ENCODE data around the gene ITIH1.

Gene ITIH1

GRCh38 chr3:52788890-52789745 is 11.7 kb downstream of the ITIH1 start:
- no peak for DNase-seq (ENCODE audit: low read depth in 2 of 3, low spot score in 2 of 3)

GRCh38 chr3:52789746-52790040 is 12.3 kb downstream of the ITIH1 start:
- no peak for DNase-seq (ENCODE audit: low read depth in 2 of 3, low spot score in 2 of 3)

DNA sequence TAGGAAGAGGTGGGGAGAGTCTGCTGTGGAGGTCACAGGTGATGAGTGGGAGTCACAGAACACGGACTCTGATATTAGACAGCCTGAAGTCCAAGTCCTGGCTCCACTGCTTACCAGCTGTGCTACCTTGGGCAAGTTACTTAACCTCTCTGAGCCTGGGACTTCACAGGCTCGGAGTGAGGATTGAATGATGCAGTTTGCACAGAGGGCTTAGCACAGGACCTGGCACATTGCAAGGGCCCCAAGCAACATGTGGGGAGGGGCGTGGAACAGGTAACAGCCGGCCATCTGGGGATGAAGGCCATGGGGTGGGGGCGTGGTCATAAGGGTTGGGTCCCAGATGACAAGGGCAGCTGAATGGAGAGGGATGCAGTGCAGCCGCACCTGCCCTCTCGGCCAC is 12.9 kb downstream of the ITIH1 start:
- no peak for DNase-seq (ENCODE audit: low read depth in 2 of 3, low spot score in 2 of 3)

DNA sequence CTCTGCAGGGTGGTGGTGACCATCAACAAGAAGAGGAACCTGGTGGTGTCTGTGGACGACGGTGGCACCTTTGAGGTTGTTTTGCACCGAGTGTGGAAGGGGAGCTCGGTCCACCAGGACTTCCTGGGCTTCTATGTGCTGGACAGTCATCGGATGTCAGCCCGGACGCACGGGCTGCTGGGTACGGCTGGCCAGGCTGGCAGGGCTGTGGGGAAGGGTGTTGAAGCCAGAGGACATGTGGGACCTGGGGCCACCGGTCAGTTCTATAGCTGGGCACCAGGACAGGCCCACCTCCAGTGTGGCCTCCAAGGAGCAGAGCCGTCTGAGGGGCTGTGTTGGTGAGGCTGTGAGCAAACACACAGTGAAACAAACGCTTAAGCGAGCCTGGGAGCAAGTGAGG is 13.3 kb downstream of the ITIH1 start:
- DNase-seq (ENCODE audit: low read depth in 2 of 3, low spot score in 2 of 3): no peak

DNA sequence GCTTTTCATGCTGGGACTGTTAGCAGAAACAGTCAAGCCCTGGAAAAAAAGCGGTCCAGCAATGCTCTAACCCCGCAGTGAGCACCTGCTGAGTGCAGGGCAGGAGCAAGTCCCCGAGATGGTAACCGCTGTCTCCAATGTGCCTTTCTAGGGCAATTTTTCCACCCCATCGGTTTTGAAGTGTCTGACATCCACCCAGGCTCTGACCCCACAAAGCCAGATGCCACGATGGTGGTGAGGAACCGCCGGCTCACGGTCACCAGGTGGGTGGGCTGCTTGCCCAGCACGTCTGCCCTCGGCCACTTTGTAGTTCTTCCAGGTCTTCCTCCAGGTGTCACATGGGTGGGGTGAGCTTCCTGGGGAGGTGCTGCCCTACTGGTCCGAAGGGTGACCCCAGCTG is 14.0 kb downstream of the ITIH1 start:
- DNase-seq (ENCODE audit: low read depth in 2 of 3, low spot score in 2 of 3): no peak

GRCh38 chr3:52791928-52792327 is 14.5 kb downstream of the ITIH1 start:
- DNase-seq (ENCODE audit: low read depth in 2 of 3, low spot score in 2 of 3): no peak

DNA sequence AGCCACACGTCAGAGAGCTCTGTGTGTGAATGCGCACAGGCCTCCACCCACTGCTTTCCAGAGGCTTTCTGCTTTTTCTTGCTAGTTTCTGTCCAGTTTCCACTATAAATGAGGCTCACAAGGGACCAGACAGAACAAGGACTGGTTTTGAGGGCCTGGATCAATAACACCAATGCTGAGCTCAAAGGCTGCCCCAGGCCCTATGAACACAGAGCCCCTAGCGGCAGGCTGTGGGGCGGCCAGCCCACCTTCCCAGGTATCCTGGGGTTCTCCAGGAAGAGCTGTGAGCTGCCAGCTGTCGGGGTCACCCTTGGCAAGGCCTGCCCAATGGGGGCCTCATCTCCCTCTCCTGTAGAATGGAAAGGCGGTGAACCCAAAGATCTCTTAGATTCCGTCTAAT is 15.0 kb downstream of the ITIH1 start:
- DNase-seq (ENCODE audit: low read depth in 2 of 3, low spot score in 2 of 3): no peak

- DNase-seq (ENCODE audit: low read depth in 2 of 3, low spot score in 2 of 3): no peak
Measured at GRCh38 chr3:52792961-52793695, 15.7 kb downstream of the ITIH1 start.

GRCh38 chr3:52793702-52794611 is 16.6 kb downstream of the ITIH1 start:
- no peak for DNase-seq (ENCODE audit: low read depth in 2 of 3, low spot score in 2 of 3)

GRCh38 chr3:52794612-52795099 is 17.3 kb downstream of the ITIH1 start, which contains the start of gene ITIH3:
Gene ITIH3, plus strand, starts transcription at chr3:52794796. Its CDS starts 8 bp downstream, at chr3:52794804.
- DNase-seq (ENCODE audit: low read depth in 2 of 3, low spot score in 2 of 3): no peak

DNA sequence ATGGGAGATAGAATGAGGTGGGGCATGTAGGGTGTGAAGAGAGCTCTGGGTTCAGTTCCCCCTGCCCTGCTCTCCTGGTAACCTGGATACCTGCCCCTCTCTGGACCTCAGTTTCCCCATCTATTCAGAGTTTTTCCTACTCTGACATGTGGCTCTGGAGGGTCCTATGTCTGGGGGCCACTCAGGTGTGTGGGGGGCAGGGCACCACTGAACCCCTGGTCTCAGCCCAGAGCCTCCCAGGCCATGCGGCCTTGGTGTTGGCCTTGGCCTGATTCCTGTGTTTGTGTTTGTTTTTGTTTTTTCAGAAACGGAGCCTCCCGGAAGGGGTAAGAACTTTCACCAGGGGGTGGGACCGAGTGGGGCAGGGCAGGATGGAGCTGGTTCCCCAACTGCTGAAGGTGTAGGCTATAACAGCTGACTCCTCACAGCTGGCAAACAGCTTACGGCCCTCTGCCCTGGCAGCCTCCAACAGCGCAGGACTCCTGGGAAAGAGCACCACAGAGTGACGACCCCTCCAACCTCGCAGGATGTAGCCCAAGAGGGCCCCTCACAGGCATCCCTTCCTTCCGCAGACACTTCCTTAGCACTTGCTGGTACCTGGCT is 18.0 kb downstream of the ITIH1 start:
- no peak for DNase-seq (ENCODE audit: low read depth in 2 of 3, low spot score in 2 of 3)

- DNase-seq (ENCODE audit: low read depth in 2 of 3, low spot score in 2 of 3): no peak
Measured at GRCh38 chr3:52796411-52796810, 19.0 kb downstream of the ITIH1 start.

- DNase-seq (ENCODE audit: low read depth in 2 of 3, low spot score in 2 of 3): no peak
Measured at GRCh38 chr3:52798376-52798977, 21.1 kb downstream of the ITIH1 start.

DNA sequence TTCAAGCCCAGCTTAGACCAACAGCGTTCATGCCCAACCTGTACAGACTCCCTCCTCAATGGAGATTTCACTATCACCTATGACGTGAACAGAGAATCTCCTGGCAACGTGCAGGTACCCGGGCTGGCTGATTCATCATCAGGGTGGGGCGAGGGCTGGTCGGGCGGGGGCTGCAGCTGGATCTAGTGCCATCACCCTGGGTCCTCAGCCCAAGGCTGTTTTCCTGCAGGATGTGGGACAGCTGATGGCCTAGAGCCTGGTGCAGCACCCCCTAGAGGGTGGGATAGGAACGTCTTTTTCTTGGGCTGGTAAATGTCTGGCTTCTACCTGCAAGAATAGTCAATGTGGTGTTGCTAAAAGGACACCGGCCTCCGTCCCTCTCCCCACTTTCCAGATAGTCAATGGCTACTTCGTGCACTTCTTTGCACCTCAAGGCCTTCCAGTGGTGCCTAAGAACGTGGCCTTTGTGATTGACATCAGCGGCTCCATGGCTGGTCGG is 21.6 kb downstream of the ITIH1 start:
- DNase-seq (ENCODE audit: low read depth in 2 of 3, low spot score in 2 of 3): no peak

DNA sequence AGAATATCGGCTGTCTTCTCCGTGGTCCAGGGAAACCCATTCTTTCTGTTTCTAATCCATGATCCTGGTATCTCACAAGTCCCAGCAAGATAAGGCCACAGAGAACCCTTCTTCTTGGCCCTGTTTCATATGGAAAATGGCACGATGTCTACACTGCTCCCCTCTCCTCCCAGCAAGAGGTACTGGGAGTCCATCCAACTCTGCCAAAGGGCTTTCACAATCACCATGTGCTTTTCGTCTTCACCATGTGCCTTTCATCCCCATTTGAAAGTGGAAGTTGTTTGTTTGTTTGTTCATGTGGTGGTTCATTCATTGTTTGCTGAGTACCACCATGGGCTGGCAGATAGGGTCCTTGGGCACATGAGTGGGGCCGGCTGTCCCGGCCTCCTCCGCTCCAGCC is 22.7 kb downstream of the ITIH1 start:
- DNase-seq (ENCODE audit: low read depth in 2 of 3, low spot score in 2 of 3): no peak

GRCh38 chr3:52801839-52802238 is 24.4 kb downstream of the ITIH1 start:
- DNase-seq (ENCODE audit: low read depth in 2 of 3, low spot score in 2 of 3): no peak

- no peak for DNase-seq (ENCODE audit: low read depth in 2 of 3, low spot score in 2 of 3)
Measured at GRCh38 chr3:52805270-52806039, 28.1 kb downstream of the ITIH1 start.

GRCh38 chr3:52809149-52809548 is 31.8 kb downstream of the ITIH1 start:
- DNase-seq (ENCODE audit: low read depth in 2 of 3, low spot score in 2 of 3): no peak

DNA sequence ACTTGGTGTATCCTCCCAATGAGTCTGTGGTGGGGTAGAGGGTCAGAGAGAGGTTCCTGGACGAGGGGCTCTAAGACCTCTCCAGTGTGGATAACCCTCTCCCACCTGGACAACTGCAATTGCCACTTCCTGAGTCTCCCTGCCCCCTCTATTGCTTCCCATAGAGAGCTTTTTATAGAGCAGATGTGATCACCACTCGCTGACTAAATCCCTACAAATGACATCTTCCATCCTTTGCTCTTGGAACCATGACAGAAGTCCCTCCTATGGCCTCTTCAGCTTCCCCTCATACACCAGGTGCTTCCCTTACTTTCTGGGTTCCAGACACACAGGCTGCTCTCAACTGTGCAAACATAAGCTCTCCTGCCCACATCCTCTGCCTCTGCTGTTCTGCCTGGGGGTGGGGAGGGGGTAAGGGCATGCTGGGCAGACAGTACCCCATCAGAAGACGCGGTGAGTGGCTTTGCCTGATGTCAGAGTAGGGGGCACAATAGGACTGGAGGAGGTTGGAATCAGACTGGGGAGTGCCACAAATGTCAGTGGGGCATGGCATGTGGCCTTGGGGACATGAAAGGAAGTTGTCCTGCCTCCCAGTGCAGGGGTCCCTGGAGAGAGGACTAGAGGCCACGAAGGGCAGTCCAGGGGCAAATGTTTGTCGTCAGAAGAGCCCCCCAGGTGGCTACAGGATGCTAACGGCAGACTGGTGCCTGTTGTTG is 32.4 kb downstream of the ITIH1 start:
- DNase-seq (ENCODE audit: low read depth in 2 of 3, low spot score in 2 of 3): no peak

Measured in activated CD8-positive, alpha-beta memory T cell treated with anti-CD3 and anti-CD28 coated beads for 48 hours (primary cell).